PFSK-1 (cell line): Measurements from ENCODE around the gene ARHGEF12.

Source experiments
- FOXP2 ChIP-seq: optimal IDR thresholded peaks from 2 replicates; pipeline ENCODE3; 2011; ENCODE audit warnings: borderline replicate concordance, control low read depth, inconsistent platforms; ENCODE audit not compliant: insufficient read depth; ENCODE audit errors: extremely low read length, extremely low read depth
- POLR2AphosphoS5 ChIP-seq: IDR thresholded peaks from 2 replicates; pipeline ENCODE4 v1.6.1; 2012; ENCODE audit warnings: low read depth, mild to moderate bottlenecking, control low read depth, low read length, moderate library complexity
- SIN3A ChIP-seq: IDR thresholded peaks from 2 replicates; pipeline ENCODE4 v1.6.1; 2012; ENCODE audit warnings: mild to moderate bottlenecking, low read length, moderate library complexity, borderline replicate concordance; ENCODE audit not compliant: insufficient read depth
- TAF1 ChIP-seq: IDR thresholded peaks from 2 replicates; pipeline ENCODE4 v1.6.1; 2012; ENCODE audit warnings: low read length, control low read depth, borderline replicate concordance; ENCODE audit not compliant: insufficient read depth
- TF ChIP-seq, protein P1 (sequence below), 2 experiments: IDR thresholded peaks; 2 replicates each; pipeline versions ENCODE4 v1.6.1 to v1.8.0; 2011 to 2012; ENCODE audit warnings: low read depth in 2 of 2, low read length in 2 of 2, control low read depth in 1 of 2, inconsistent platforms in 1 of 2, mild to moderate bottlenecking in 1 of 2, moderate library complexity in 1 of 2; ENCODE audit not compliant: insufficient read depth in 1 of 2

ARHGEF12 gene

DNA sequence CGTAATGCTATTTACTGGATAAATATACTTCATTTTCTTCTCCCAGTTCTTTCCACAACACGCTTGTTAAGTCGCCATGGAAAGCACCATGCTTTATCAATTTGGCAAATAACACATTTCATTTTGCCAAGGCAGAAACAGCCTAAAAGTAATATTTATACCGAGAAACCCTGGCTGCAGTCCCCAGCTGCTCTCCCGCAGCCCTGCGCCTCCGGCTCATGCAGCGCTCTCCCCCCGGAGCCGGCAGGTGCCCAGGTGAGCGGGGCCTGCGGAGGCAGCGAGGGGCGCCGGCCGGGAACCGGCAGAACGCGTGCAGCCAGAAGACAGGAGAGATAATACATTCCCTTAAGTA, 681 bp upstream of the ARHGEF12 start:
- TF ChIP-seq SIN3A (no peak), TAF1 (0 out of 2 replicates have a peak, but pooled peaks have one; percentile 1), POLR2AphosphoS5 (no peak)
- TF ChIP-seq, protein P1, sequence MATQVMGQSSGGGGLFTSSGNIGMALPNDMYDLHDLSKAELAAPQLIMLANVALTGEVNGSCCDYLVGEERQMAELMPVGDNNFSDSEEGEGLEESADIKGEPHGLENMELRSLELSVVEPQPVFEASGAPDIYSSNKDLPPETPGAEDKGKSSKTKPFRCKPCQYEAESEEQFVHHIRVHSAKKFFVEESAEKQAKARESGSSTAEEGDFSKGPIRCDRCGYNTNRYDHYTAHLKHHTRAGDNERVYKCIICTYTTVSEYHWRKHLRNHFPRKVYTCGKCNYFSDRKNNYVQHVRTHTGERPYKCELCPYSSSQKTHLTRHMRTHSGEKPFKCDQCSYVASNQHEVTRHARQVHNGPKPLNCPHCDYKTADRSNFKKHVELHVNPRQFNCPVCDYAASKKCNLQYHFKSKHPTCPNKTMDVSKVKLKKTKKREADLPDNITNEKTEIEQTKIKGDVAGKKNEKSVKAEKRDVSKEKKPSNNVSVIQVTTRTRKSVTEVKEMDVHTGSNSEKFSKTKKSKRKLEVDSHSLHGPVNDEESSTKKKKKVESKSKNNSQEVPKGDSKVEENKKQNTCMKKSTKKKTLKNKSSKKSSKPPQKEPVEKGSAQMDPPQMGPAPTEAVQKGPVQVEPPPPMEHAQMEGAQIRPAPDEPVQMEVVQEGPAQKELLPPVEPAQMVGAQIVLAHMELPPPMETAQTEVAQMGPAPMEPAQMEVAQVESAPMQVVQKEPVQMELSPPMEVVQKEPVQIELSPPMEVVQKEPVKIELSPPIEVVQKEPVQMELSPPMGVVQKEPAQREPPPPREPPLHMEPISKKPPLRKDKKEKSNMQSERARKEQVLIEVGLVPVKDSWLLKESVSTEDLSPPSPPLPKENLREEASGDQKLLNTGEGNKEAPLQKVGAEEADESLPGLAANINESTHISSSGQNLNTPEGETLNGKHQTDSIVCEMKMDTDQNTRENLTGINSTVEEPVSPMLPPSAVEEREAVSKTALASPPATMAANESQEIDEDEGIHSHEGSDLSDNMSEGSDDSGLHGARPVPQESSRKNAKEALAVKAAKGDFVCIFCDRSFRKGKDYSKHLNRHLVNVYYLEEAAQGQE (IDR thresholded peaks at IDR 0.05; ENCODE audit: insufficient read depth in 1 of 2, low read depth in 2 of 2, low read length in 2 of 2), result no peak

DNA sequence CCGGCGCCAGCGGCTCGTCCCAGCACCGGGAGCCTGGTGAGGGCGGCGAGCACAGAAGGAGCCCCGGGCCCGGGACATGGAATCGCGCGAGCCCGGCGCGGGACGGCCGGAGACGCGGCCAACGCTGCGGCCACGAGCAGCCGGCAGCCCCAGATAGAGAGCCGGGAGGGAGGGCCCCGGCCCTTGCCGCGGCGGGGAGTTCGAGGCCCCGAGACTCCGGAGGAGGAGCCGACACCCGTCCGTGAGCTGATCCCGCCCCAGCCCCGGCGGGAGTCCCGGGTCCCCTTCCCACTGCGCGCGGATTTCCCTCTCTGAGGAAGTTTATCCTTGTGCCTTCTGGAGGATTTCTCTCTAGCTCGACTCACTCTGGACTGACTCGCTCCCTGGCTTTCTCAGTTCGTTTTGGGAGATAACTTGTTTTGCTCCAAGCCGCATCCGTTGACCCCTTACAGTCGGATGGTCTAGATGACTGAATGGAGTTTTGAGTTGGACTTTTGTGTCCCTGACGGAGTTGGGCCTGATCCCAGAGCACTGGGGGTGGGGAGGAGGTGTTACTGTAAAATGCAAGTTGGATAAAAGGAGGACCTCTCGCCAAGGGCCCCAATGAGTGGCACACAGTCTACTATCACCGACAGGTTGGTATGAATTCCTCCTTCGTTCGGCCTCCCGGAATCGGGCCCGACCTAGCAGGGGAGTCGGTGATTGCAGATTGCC, 585 bp downstream of the ARHGEF12 start:
- TF ChIP-seq SIN3A (peak; percentile 53; the same call in 1 of the 2 replicates), FOXP2 (no peak)

DNA sequence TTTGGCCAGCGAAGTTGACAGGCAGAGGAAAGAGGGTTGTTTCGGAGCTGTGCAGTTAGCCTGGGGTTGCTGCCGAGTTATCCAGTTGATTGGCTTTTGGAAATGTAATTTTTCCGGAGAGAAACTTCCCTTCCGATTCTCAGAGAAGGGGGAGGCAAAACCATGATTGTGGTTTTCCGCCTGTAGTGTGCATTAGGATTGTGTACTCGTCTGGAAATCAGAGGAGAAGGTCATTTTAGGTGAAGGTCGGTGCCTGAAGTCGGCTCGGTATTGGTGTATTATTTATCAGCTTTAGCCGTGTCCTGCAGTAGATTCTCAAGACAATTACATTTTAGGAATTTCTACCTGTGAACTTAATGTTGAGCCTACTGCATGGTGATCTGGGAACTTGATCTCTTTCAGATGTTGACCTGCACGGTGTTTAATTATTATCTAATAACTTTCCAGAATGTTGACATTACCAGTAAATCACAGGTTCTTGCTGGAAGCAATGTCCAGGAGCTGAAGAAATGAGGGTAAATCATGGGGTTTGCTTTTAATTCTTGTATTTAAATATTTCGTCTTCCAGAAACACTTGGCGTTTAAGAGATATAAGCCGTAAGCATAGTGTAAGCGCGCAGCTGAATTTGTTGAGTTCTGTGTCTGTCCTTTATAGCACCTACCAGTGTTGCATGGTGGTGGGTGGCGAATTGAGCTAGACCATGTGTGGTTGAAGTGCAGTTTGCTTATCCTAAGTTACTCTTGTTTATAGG, 1.3 kb downstream of the ARHGEF12 start:
- TF ChIP-seq SIN3A, result no peak; the same call in 1 of the 2 replicates
- no peak for TF ChIP-seq TAF1
- no peak for TF ChIP-seq FOXP2
- TF ChIP-seq, protein P1 (IDR thresholded peaks at IDR 0.05; ENCODE audit: insufficient read depth in 1 of 2, low read depth in 2 of 2, low read length in 2 of 2), result no peak
- no peak for TF ChIP-seq POLR2AphosphoS5

DNA sequence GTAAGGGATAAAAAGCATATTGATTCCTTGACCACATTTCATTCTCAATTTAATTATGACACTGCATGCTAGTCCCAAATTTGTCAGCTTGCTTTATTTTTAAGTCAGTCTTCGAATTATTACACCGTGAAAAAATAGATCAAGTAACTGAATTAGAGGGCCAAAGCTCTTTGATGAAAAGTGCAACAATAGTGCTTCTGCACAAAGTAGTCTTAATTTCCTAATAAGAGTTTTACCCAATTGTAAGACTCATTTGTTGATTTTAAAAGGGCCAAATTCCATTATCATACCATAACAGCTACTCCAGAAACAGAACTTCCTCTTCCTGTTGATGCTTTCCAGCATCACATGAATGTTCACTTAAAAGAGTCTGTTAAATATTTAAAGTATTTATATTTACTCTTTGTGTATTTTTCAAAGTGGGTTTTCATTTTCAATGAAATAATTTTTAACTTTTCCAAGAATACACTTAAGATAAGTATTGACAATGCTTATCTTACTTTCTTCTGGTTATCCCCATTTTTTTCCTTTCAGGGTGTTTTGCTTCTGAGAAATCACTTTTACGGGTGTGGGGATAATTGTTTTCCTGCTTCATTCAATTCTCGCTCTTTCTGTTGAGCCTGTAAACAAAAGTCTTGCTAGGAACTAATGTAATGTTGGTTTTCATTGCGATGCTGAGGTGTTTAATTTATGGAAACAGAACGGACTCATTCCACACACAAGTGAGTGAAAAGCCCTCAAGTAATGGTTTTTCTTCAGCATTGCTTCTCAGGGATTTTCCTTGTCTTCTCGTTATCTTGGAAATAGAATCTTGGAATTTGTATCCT, 2.1 kb downstream of the ARHGEF12 start:
- TF ChIP-seq SIN3A (no peak), TAF1 (no peak), FOXP2 (no peak), POLR2AphosphoS5 (no peak)
- TF ChIP-seq, protein P1 (IDR thresholded peaks at IDR 0.05; ENCODE audit: insufficient read depth in 1 of 2, low read depth in 2 of 2, low read length in 2 of 2), result no peak

DNA sequence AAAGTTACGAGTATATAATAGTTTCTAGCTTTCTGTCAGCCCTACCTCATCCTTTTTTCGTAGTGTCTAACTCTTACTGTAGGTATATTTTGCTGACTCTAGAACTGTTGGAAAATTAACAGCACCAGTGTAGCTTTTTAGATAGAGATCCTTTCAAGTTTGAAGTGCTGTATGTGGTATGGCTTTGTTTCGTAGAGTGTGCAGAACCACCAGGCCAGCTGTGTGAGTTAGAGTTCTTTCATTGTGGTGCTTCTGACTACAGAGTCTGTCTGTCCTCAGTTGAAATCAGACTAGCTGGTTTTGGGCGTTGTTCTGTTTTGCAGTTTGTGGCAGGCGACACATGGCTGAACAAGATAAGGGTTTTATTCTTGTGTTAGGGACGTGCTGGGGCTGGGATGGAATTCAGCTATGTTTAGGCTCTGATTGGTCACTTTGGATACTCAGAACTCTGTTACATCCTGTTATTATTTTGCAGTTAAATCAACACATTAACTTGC, 3.2 kb downstream of the ARHGEF12 start:
- TF ChIP-seq SIN3A (no peak), POLR2AphosphoS5 (no peak), TAF1 (no peak), FOXP2 (no peak)
- TF ChIP-seq, protein P1 (IDR thresholded peaks at IDR 0.05; ENCODE audit: insufficient read depth in 1 of 2, low read depth in 2 of 2, low read length in 2 of 2), result no peak
